ENCODE results near the gene ATP10A.

The ATP10A gene

DNA sequence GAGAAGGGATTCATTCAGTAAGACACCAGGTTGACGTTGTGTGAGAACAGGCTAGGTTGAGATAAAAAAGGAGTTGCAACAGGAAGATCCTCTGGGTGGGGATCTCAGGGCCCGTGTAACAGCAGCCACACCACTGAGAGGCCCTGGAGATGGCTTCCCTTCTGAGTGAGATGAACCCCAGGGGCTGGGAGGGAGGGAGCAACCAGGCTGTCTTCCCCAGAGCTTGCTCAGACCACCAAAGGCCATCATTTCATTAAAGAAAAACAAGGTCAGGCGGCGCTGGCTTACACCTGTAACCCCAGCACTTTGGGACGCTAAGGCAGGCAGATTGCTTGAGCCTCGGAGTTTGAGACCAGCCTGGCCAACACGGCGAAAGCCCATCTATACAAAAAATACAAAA, 187.7 kb downstream of the ATP10A start:
- Histone ChIP-seq H3F3A (ENCODE audit: insufficient read depth, low read length) (no peaks in the 10 kb centered on the region), H4K20me1 (ENCODE audit: insufficient read depth, low read length) (no peaks in the 10 kb centered on the region), H3K9me2 (replicated peaks; ENCODE audit: insufficient read depth, low read length) (no peaks in the 10 kb centered on the region), H3K9ac (ENCODE audit: low read length) (no peak overlapping the region), H3K4me2 (ENCODE audit: low read depth, low read length) (no peak overlapping the region), H3K27me3 (replicated peaks; ENCODE audit: insufficient read depth, low read length) (no peaks in the 10 kb centered on the region), H3K4me1 (ENCODE audit: low read length) (no peaks in the 10 kb centered on the region), H3K36me3 (replicated peaks; ENCODE audit: insufficient read depth, low read length) (no peaks in the 10 kb centered on the region), H3K9me3 (replicated peaks; ENCODE audit: insufficient read depth, low read length) (no peaks in the 10 kb centered on the region), H2AFZ (ENCODE audit: low read length) (no peak overlapping the region), H3K27ac (ENCODE audit: low read length) (no peak overlapping the region), H3K4me3 (ENCODE audit: low read length) (no peak overlapping the region), H3K79me2 (ENCODE audit: low read length) (no peaks in the 10 kb centered on the region)
- DNase-seq = no peak
- TF ChIP-seq EZH2 (optimal IDR thresholded peaks at IDR 0.05; ENCODE audit: low read depth, low read length) (no peak), EZH2phosphoT487 (IDR thresholded peaks at IDR 0.05; ENCODE audit: low read length) (no peak)
- TF ChIP-seq, protein P1, sequence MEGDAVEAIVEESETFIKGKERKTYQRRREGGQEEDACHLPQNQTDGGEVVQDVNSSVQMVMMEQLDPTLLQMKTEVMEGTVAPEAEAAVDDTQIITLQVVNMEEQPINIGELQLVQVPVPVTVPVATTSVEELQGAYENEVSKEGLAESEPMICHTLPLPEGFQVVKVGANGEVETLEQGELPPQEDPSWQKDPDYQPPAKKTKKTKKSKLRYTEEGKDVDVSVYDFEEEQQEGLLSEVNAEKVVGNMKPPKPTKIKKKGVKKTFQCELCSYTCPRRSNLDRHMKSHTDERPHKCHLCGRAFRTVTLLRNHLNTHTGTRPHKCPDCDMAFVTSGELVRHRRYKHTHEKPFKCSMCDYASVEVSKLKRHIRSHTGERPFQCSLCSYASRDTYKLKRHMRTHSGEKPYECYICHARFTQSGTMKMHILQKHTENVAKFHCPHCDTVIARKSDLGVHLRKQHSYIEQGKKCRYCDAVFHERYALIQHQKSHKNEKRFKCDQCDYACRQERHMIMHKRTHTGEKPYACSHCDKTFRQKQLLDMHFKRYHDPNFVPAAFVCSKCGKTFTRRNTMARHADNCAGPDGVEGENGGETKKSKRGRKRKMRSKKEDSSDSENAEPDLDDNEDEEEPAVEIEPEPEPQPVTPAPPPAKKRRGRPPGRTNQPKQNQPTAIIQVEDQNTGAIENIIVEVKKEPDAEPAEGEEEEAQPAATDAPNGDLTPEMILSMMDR (IDR thresholded peaks at IDR 0.05; ENCODE audit: low read length) = no peak

DNA sequence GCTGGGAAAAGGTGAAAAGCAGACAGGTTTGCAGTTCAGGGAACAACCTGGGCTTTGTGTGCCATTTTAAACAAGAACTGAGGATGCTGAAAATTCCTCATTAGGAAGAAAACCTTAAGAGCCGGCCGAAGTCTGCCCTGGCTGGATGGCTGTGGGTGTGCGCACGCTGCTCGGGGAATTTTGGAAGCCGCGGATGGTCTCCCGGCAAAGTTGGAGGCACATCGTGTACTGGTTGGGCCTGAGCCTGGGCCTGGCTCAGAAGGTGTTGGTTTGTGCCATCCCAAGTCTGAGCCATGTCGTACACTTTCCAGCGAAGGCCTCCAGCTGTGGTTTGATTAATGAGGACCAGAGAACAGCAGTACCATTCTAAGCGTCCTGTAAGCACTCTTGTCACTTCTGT, 188.2 kb downstream of the ATP10A start:
- H3K9me3 ChIP-seq (replicated peaks; ENCODE audit: insufficient read depth, low read length) = no peaks in the 10 kb centered on the region
- H4K20me1 ChIP-seq (ENCODE audit: insufficient read depth, low read length) = no peaks in the 10 kb centered on the region
- H3K79me2 ChIP-seq (ENCODE audit: low read length) = no peaks in the 10 kb centered on the region
- TF ChIP-seq, protein P1 (IDR thresholded peaks at IDR 0.05; ENCODE audit: low read length) = no peak
- TF ChIP-seq EZH2phosphoT487 (IDR thresholded peaks at IDR 0.05; ENCODE audit: low read length) (no peak), EZH2 (optimal IDR thresholded peaks at IDR 0.05; ENCODE audit: low read depth, low read length) (no peak)
- H3K27me3 ChIP-seq (replicated peaks; ENCODE audit: insufficient read depth, low read length) = no peaks in the 10 kb centered on the region
- no peaks in the 10 kb centered on the region for H3F3A ChIP-seq (ENCODE audit: insufficient read depth, low read length)
- no peaks in the 10 kb centered on the region for H3K9me2 ChIP-seq (replicated peaks; ENCODE audit: insufficient read depth, low read length)
- no peaks in the 10 kb centered on the region for H3K4me1 ChIP-seq (ENCODE audit: low read length)
- no peak for DNase-seq
- no peak overlapping the region for H3K4me2 ChIP-seq (ENCODE audit: low read depth, low read length)
- H3K9ac ChIP-seq (ENCODE audit: low read length) = no peak overlapping the region
- no peak overlapping the region for H3K4me3 ChIP-seq (ENCODE audit: low read length)
- no peak overlapping the region for H3K27ac ChIP-seq (ENCODE audit: low read length)
- no peaks in the 10 kb centered on the region for H3K36me3 ChIP-seq (replicated peaks; ENCODE audit: insufficient read depth, low read length)
- no peak overlapping the region for H2AFZ ChIP-seq (ENCODE audit: low read length)

DNA sequence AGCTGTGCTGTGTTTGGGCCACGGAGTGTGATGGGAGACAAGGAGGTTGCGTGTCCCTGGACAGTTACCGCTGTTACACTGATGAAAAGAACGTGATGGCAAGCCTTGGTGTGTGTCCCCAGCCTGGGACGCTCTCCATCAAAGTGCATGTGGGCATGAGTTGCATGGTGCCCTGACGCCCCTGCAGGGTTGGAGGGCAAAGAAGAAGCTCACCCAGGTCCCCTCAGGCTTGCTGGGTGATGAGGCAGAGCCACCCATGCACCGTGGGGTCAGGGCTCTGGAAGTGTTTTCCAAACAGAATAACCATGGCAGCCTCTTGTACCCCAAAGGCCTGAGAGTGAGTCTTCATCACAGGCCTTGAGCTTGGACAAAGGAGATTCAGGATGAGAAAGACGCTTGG, 189.2 kb downstream of the ATP10A start:
- Histone ChIP-seq H3K9me2 (replicated peaks; ENCODE audit: insufficient read depth, low read length) (no peaks in the 10 kb centered on the region), H3K4me1 (ENCODE audit: low read length) (no peaks in the 10 kb centered on the region), H3K4me3 (ENCODE audit: low read length) (no peak overlapping the region), H3K36me3 (replicated peaks; ENCODE audit: insufficient read depth, low read length) (no peaks in the 10 kb centered on the region), H3K9me3 (replicated peaks; ENCODE audit: insufficient read depth, low read length) (no peaks in the 10 kb centered on the region), H3K9ac (ENCODE audit: low read length) (no peak overlapping the region), H3F3A (ENCODE audit: insufficient read depth, low read length) (no peaks in the 10 kb centered on the region), H3K79me2 (ENCODE audit: low read length) (no peaks in the 10 kb centered on the region), H4K20me1 (ENCODE audit: insufficient read depth, low read length) (no peaks in the 10 kb centered on the region), H3K4me2 (ENCODE audit: low read depth, low read length) (no peak overlapping the region), H3K27ac (ENCODE audit: low read length) (no peak overlapping the region), H3K27me3 (replicated peaks; ENCODE audit: insufficient read depth, low read length) (no peaks in the 10 kb centered on the region), H2AFZ (ENCODE audit: low read length) (no peak overlapping the region)
- TF ChIP-seq, protein P1 (IDR thresholded peaks at IDR 0.05; ENCODE audit: low read length) = no peak
- no peak for DNase-seq

Data from MM.1S (cell line).